Thyroid gland (tissue), 4 donors: ENCODE results near the gene ST6GALNAC4.

Source experiments
- CTCF ChIP-seq, 6 experiments: fragments of 200-600 bp in 3 of 6; fragments of 450-650 bp in 3 of 6; sonication (generic) in 3 of 6; IDR thresholded peaks; one replicate each; pipeline ENCODE4 v1.5.1; 2016 to 2019; ENCODE audit warnings: antibody characterized with exemption in 6 of 6, mild to moderate bottlenecking in 2 of 6, inconsistent platforms in 1 of 6, moderate library complexity in 1 of 6
- POLR2A ChIP-seq, 2 donors: fragments of 450-650 bp; IDR thresholded peaks; one replicate each; pipeline ENCODE4 v1.6.1; 2017; ENCODE audit warnings: antibody characterized with exemption in 2 of 2, mild to moderate bottlenecking in 2 of 2, moderate library complexity in 1 of 2

GRCh38 chr9:127930231-127931091, 13.6 kb upstream of the ST6GALNAC4 start, which contains the start of gene PIP5KL1:
- TF ChIP-seq CTCF (IDR thresholded peaks at IDR 0.05): no peak
- TF ChIP-seq POLR2A (IDR thresholded peaks at IDR 0.05): no peak
